Lower lobe of right lung (tissue), 2 donors: Measurements from ENCODE around the gene GPR32. TPM values are rescaled to one million over a fixed set of nuclear protein-coding genes. Genes with fewer than 3 reads are reported as not detected.

Experiments
- ATAC-seq, 2 donors: fragments of 200-7000 bp; cut with Tn5 transposase; one replicate each; pipeline ENCODE4 v1.9.1; 2020 to 2022; ENCODE audit warnings: mild to moderate bottlenecking in 2 of 2, moderate library complexity in 2 of 2
- DNase-seq: peaks from one replicate; pipeline ENCODE4 v3.0.0-alpha.2; 2020
- H3K27ac ChIP-seq: fragments of 200-600 bp; one replicate; pipeline ENCODE4 v1.8.0; 2022
- H3K27me3 ChIP-seq: fragments of 200-600 bp; one replicate; pipeline ENCODE4 v1.8.0; 2022; ENCODE audit warnings: low read depth
- H3K36me3 ChIP-seq: fragments of 200-600 bp; one replicate; pipeline ENCODE4 v1.8.0; 2022; ENCODE audit warnings: mild to moderate bottlenecking
- H3K4me1 ChIP-seq: fragments of 200-600 bp; one replicate; pipeline ENCODE4 v1.8.0; 2022
- H3K4me3 ChIP-seq: fragments of 200-600 bp; one replicate; pipeline ENCODE4 v1.8.0; 2022; ENCODE audit warnings: mild to moderate bottlenecking
- H3K9me3 ChIP-seq: fragments of 200-600 bp; one replicate; pipeline ENCODE4 v1.8.0; 2022
- intact Hi-C: fragments of 100-400 bp; cut with DNase I; formaldehyde crosslinking; loops from one replicate; pipeline ENCODE4 v1.11.0; 2022
- total RNA-seq: library from RNA; stranded (reverse); fragmentation: NEBNext Ultra II Directional; extraction: Animal tissue kit (Norgen Biotek cat#: 25700); gene quantifications from one replicate; pipeline ENCODE4 v1.2.1, GENCODE V29; 2021
- TF ChIP-seq, protein P1 (sequence below): fragments of 200-600 bp; IDR thresholded peaks from one replicate; pipeline ENCODE4 v1.8.0; 2022; ENCODE audit warnings: antibody characterized with exemption, mild to moderate bottlenecking
- donor health status: DM: no; HTN: yes; CAD: no; lungs with severe emphysema.

GPR32 gene
- total RNA-seq, 1 donor from 2014 or later = not detected

DNA sequence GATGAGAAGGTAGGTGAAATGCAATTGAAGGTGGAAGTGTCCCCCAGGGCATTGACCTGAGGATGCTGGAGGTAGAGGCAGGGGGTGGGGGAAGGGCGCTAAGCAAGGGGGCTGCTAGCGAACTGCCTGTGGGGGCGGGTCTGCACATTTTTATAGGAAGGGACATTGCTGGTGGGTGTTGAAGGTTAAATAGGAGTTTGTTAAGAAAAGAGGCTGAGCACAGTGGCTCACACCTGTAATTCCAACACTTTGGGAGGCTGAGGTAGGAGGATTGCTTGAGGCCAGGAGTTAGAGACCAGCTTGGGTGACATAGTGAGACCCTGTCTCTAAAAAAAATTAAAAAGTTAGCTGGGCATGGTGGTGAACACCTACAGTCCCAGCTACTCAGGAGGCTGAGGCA is 14.4 kb downstream of the GPR32 start:
- H3K36me3 ChIP-seq = no peaks in the 10 kb centered on the region
- ATAC-seq = no peak
- no peak overlapping the region for H3K27ac ChIP-seq
- intact Hi-C loops = no loop called here
- no peaks in the 10 kb centered on the region for H3K9me3 ChIP-seq
- peaks cover 38% of the 10 kb centered on the region for H3K27me3 ChIP-seq
- TF ChIP-seq, protein P1, sequence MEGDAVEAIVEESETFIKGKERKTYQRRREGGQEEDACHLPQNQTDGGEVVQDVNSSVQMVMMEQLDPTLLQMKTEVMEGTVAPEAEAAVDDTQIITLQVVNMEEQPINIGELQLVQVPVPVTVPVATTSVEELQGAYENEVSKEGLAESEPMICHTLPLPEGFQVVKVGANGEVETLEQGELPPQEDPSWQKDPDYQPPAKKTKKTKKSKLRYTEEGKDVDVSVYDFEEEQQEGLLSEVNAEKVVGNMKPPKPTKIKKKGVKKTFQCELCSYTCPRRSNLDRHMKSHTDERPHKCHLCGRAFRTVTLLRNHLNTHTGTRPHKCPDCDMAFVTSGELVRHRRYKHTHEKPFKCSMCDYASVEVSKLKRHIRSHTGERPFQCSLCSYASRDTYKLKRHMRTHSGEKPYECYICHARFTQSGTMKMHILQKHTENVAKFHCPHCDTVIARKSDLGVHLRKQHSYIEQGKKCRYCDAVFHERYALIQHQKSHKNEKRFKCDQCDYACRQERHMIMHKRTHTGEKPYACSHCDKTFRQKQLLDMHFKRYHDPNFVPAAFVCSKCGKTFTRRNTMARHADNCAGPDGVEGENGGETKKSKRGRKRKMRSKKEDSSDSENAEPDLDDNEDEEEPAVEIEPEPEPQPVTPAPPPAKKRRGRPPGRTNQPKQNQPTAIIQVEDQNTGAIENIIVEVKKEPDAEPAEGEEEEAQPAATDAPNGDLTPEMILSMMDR = no peak
- H3K4me1 ChIP-seq = no peaks in the 10 kb centered on the region
- DNase-seq = no peak
- no peak overlapping the region for H3K4me3 ChIP-seq

DNA sequence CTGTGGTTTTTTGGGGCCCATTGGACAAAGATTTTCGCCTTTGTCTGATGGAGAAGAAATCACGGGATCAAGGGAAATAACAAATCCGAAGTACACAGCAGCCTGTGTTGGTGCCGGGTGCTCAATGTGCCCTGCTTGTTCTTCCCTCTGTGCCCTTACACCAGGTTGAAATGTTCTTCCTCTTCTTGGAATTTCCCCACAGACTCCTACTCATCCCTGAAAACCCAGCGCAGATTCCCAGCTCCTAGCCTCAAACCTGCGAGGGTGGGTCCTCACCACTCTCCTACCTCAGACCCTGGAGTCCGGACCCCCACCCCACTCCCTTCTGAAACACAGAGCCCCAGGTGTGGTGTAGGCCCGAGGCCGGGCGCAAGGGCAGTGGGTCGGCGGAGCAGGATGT is 15.1 kb downstream of the GPR32 start:
- no peak for DNase-seq
- no peaks in the 10 kb centered on the region for H3K4me1 ChIP-seq
- ATAC-seq = no peak
- intact Hi-C loops = no loop called here
- no peaks in the 10 kb centered on the region for H3K36me3 ChIP-seq
- no peak overlapping the region for H3K4me3 ChIP-seq
- H3K27ac ChIP-seq = no peak overlapping the region
- no peaks in the 10 kb centered on the region for H3K9me3 ChIP-seq
- TF ChIP-seq, protein P1 = no peak
- peaks cover 32% of the 10 kb centered on the region for H3K27me3 ChIP-seq

DNA sequence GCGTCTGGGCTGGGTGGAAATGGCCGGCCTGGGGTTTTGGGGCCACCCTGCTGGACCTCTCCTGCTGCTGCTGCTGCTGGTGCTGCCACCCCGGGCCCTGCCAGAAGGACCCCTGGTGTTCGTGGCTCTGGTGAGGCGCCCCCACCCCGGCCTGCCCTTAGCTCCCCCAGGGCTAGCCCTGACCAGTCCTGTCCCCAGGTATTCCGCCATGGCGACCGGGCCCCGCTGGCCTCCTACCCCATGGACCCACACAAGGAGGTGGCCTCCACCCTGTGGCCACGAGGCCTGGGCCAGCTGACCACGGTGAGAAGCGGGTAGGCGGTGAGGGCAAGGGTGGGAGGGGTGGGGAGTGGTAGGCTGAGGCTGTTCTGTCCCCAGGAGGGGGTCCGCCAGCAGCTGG is 20.1 kb downstream of the GPR32 start, which contains the start of gene ACP4:
Gene ACP4, plus strand, starts transcription at position 20 of the 400 bp plus-strand sequence. Its CDS starts 0 bp downstream, at position 20.
- H3K4me1 ChIP-seq = no peaks in the 10 kb centered on the region
- ATAC-seq = peak in 1 of 2 donors; percentile 9
- intact Hi-C loops = no loop called here
- no peaks in the 10 kb centered on the region for H3K9me3 ChIP-seq
- no peak within 1 kb of the TSS for H3K4me3 ChIP-seq
- no peaks in the 10 kb centered on the region for H3K36me3 ChIP-seq
- TF ChIP-seq, protein P1 = no peak
- H3K27ac ChIP-seq = no peak within 1 kb of the TSS
- H3K27me3 ChIP-seq = peaks cover 7% of the 10 kb centered on the region
- no peak for DNase-seq

DNA sequence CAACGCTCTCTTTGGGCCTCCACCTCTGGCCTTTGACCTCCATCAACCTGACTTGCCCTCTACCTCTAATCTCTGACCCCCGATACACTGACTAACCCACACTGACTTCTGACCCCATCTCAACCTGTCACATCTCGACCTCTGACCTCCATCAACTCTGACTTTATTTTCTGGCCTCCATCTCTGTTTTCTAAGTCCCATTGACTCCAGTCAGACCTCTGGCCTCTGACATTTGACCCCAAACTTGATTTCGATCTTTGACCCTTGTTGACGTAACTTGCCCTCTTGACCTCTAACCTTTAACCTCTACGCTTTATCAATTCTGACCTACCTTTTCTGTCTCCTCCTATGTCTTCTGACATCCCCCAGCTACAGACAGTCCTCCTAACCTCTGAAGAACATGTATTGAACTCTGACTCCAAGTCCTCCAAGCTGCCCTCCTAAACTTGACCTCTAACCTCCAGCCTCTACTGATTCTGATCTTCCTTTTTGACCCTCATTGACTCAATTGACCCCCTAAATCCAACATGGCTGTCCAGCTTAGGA is 20.7 kb downstream of the GPR32 start:
- intact Hi-C loops = no loop called here
- TF ChIP-seq, protein P1 = no peak
- DNase-seq (no peak), ATAC-seq (no peak)
- no peak overlapping the region for H3K27ac ChIP-seq
- H3K27me3 ChIP-seq = peaks cover 3% of the 10 kb centered on the region
- H3K4me1 ChIP-seq = no peaks in the 10 kb centered on the region
- H3K36me3 ChIP-seq = no peaks in the 10 kb centered on the region
- no peak overlapping the region for H3K4me3 ChIP-seq
- H3K9me3 ChIP-seq = no peaks in the 10 kb centered on the region

DNA sequence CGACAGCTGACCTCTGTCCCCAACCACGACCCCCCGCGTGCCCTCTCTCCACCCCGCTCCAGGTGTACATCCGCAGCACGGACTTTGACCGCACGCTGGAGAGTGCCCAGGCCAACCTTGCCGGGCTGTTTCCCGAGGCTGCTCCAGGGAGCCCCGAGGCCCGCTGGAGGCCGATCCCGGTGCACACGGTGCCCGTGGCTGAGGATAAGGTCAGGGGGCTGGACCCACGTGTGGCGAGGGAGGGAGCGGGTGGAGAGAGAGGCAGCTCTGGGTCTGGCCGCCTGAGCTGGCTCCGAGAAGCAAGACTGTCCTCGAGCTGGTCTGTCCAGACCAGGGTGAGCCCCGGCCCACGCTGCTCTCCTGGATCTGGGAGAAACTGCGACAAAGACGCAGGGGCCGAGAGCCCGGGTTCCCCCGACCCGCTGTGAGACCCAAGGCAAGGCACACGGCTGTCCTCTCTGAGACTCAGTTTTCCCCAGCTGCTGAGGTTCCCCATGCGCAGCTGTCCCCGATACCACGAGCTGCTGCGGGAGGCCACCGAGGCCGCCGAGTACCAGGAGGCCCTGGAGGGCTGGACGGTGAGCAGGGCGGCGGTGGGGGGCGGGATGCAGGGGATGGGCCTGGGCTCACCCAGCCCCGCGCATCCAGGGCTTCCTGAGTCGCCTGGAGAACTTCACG is 21.5 kb downstream of the GPR32 start:
- intact Hi-C loops = no loop called here
- no peaks in the 10 kb centered on the region for H3K4me1 ChIP-seq
- peaks cover 2% of the 10 kb centered on the region for H3K36me3 ChIP-seq
- H3K4me3 ChIP-seq = no peak overlapping the region
- DNase-seq (no peak), ATAC-seq (peak in 1 of 2 donors; percentile 11)
- TF ChIP-seq, protein P1 = no peak
- no peaks in the 10 kb centered on the region for H3K27me3 ChIP-seq
- H3K9me3 ChIP-seq = no peaks in the 10 kb centered on the region
- no peak overlapping the region for H3K27ac ChIP-seq
